H7 (cell line): Measurements from ENCODE around the gene WDR11. TPM values are rescaled to one million over a fixed set of nuclear protein-coding genes. Genes with fewer than 3 reads are reported as not detected.
"Not testable (repeated sequence)": the region's sequence is repeated elsewhere in the genome, so short reads cannot be mapped to it uniquely, and the experiment has no call there.

ENCODE experiments used
- DNase-seq: peaks from one replicate; pipeline ENCODE4 v3.0.0; 2012
- H3K27me3 ChIP-seq: 2 replicates; pipeline ENCODE4 v1.6.0; 2011; ENCODE audit warnings: mild to moderate bottlenecking, low read length; ENCODE audit not compliant: control insufficient read depth, insufficient read depth
- H3K36me3 ChIP-seq: replicated peaks from 2 replicates; pipeline ENCODE4 v1.5.1; 2011; ENCODE audit warnings: low read length; ENCODE audit not compliant: control insufficient read depth, insufficient read depth
- H3K4me3 ChIP-seq: 2 replicates; pipeline ENCODE4 v1.5.1; 2011; ENCODE audit warnings: low read depth, mild to moderate bottlenecking, control low read depth, low read length, moderate library complexity; ENCODE audit not compliant: insufficient read depth
- total RNA-seq: library from RNA; depleted of rRNA; stranded (reverse); fragments of >200 nt; shearing (Covaris generic); gene quantifications from 2 replicates; pipeline ENCODE4 v1.2.3, GENCODE V29; 2014

The WDR11 gene
- total RNA-seq, 1 experiment from 2014 or later = 49.5 TPM

DNA sequence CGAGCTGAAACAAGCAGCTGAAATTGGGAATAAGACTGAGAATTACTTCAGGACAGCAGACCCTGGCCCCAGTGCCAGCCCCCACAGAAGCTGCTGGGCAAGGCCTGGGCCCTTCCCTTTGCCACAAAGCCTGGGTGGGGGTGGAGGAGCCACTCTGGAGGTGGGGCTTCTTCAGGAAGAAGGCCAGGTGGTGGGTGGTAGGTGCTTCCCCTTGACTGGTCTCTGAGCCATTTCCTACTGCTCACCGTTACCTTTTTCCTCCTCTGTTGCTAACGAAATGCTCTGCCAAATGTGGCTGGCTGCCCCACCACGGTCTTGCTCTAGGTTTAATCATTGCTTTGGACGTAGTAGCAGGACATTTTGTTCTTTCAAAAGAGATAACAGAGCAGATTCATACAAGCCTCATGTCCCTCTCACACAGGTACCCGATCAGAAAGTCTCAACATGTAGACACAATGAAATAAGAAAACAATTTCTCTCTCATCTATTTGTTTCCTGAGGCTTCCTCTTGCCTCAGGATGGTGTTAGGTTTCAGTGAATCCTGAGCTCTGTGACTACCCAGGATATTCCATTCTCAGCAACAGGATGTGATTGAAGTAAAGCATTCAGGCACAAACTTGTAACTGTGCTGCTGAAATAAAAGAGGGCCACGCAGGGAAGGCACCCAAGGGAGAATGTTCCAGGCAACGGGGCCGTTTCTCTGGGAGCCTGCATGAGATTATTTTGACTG, 66.5 kb downstream of the WDR11 start:
- DNase-seq = no peak
- no peaks in the 10 kb centered on the region for H3K36me3 ChIP-seq
- no peak overlapping the region for H3K4me3 ChIP-seq
- H3K27me3 ChIP-seq = no peaks in the 10 kb centered on the region

DNA sequence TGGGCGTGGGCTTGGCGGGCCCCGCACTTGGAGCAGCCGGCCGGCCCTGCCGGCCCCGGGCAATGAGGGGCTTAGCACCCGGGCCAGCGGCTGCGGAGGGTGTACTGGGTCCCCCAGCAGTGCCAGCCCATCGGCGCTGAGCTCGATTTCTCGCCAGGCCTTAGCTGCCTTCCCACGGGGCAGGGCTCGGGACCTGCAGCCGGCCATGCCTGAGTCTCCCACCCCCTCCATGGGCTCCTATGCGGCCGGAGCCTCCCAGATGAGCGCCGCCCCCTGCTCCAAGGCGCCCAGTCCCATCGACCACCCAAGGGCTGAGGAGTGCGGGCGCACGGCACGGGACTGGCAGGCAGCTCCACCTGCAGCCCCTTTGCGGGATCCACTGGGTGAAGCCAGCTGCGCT, 72.7 kb downstream of the WDR11 start:
- H3K27me3 ChIP-seq, DNase-seq, H3K4me3 ChIP-seq, H3K36me3 ChIP-seq: not testable (repeated sequence)

DNA sequence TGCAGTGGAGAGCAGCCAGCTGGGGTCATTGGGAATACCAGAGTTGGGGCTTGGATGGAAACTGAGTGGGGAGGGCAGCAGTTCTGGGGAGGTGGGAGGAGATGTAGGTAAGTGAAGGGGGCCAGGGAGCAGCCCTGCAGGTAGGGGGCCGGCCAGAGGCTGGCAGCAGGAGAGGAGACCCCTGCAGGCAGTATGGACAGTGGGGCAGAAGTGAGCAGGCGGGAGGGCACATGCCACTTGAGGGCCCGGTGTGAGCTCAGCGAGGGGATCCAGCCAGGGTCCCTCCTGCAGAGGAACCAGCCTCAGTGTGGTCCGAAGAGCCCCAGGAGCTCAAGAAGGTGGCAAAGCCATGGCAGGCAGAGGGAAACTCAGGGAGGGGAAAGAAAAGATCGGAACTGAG, 75.4 kb downstream of the WDR11 start:
- no peak for DNase-seq
- Histone ChIP-seq H3K36me3 (no peaks in the 10 kb centered on the region), H3K4me3 (no peak overlapping the region), H3K27me3 (no peaks in the 10 kb centered on the region)

DNA sequence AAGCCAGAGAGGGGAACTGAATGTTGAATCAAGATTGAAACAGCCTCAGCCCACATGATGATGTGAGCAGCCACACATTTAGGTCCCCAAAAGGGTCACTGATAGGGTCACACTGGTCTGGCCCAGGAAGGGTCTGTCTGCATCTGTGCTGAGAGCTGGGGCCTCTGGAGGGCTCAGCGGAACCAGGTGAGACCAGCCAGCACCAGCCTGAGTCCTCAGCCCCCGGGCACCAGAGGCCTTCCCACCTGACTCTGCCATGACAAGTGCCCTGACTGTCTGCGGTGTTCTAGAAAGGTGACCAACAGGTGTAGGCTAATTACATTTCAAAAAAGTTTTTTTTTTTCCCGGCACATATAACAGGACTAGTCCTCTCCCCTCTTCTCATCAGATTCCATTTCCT, 76.2 kb downstream of the WDR11 start:
- H3K27me3 ChIP-seq = no peaks in the 10 kb centered on the region
- peak; percentile 5 for DNase-seq
- no peak overlapping the region for H3K4me3 ChIP-seq
- no peaks in the 10 kb centered on the region for H3K36me3 ChIP-seq

DNA sequence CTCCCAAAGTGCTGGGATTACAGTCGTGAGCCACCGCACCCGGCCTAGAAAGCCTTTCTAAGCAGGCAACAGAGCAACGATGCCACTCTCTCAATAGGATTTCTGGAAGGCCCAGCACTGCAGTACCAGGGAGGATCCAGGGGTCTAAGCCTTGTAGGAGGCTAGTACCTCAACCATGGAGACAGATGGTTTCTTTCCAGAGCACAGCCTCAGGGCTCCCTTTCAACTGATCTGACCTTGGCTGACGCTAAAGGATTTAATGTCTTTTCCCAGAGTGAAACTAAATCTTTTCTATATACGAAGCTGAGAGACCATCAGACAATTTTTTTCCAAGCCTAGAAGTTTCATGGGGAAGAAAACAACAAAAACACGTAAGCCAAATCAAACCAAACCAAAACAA, 78.0 kb downstream of the WDR11 start:
- no peaks in the 10 kb centered on the region for H3K36me3 ChIP-seq
- H3K4me3 ChIP-seq = no peak overlapping the region
- no peak for DNase-seq
- no peaks in the 10 kb centered on the region for H3K27me3 ChIP-seq

DNA sequence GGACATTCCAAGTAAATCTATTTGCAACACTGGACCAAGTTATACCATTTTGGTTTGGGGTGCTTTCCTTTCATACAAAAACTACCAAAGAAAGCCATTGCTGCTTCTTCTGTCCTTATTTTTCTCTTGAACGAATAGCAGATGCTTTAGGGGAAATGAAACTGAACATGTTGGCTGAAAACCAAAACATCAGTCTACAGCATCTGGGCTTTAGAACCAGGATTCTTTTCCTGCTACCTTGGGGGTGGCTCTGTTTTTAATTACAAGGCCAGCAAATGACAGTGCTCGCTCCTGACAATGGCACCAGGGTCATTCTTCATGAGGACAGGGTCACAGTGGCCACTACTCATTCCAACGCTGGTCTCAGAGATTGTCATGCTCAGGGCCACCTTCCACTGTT, 80.3 kb downstream of the WDR11 start:
- no peaks in the 10 kb centered on the region for H3K36me3 ChIP-seq
- no peak overlapping the region for H3K4me3 ChIP-seq
- no peaks in the 10 kb centered on the region for H3K27me3 ChIP-seq
- DNase-seq = no peak

DNA sequence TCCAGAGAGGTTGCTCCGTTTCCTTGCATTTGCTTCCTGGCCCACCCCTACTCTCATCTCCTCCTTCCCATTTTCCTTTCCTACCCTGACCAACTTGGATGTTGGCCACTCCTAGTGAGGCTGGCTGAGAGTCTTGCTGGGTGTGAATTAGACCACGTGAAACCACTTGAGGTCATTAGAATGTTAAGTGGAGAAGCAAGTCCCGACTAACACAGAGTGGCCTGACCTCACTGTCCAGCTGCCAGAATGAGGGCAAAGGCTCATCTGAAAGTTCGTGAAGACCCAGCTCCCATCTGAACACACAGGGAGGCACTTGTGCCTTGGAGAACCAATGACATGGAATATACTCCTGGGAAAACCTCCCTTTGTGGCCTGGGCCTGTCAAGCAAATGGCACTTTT, 80.8 kb downstream of the WDR11 start:
- no peak for DNase-seq
- no peak overlapping the region for H3K4me3 ChIP-seq
- H3K27me3 ChIP-seq = no peaks in the 10 kb centered on the region
- H3K36me3 ChIP-seq = no peaks in the 10 kb centered on the region

DNA sequence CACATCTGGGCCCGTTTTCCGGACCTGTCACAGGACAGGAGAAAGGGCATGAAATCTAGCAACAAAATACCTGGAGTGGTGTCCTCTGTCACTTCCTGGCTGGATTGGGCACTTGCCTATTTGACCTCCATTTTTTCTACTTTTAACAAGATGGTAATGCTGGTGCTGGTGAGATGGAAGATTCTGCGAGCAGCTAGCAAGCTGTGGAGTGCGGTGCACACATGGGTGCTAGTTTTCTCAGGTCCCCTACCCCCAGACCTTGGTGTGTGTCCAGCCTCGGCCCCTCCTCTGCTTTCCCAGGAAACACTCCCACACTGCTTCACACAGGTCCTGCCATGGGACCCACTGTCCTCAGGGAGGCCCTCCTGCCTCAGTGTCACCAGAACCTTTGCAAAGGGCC, 87.7 kb downstream of the WDR11 start:
- Histone ChIP-seq H3K36me3 (no peaks in the 10 kb centered on the region), H3K27me3 (no peaks in the 10 kb centered on the region), H3K4me3 (no peak overlapping the region)
- DNase-seq = no peak

DNA sequence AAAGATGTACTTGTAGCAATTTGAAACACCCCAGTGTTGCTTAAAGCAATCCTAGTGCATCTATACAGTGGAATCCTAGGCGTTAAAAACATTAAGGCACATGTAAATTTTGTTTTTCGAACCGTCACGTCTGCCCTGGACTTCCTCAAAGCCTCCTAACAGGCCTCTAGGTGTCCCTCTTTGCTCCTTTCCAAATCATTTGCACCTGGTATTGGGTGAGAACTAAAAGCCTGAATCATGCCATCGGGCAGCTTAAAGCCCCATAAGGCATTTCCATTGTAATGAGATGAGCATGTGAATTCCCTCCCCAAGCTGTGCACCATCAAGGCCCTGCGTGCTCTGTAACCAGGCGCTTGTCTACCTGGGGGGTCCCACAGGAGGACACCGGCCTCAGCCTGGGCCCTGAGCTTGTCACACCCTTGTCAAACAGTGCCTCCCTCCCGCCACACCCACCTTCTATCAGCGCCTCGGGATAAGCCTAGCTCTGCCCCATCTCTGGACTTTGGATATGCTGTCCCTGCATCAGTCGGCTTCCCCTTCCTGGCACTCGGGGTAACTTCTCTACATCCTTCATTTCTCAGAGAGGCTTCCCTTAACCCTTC, 89.2 kb downstream of the WDR11 start:
- Histone ChIP-seq H3K4me3 (no peak overlapping the region), H3K36me3 (no peaks in the 10 kb centered on the region), H3K27me3 (no peaks in the 10 kb centered on the region)
- DNase-seq = peak; percentile 66

DNA sequence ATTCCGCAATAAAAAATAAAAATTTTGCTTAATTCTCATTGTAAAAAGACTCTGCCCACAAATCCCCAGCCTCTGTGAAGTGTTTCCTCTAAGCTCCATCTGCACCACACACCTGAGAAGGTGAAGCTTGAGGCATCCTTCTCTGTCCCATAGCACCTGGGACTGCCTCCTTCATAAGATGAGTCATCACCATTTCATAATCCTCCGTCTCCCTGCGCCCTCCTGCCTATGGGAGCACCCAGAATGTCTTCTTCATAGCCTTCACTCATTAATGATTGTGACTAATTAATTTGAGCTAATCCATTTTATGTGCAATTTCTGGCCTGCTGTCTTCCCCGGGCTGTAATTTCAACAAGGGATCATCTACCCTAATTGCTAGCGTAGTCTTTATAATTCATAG, 90.3 kb downstream of the WDR11 start:
- H3K4me3 ChIP-seq = no peak overlapping the region
- no peaks in the 10 kb centered on the region for H3K27me3 ChIP-seq
- no peak for DNase-seq
- no peaks in the 10 kb centered on the region for H3K36me3 ChIP-seq

DNA sequence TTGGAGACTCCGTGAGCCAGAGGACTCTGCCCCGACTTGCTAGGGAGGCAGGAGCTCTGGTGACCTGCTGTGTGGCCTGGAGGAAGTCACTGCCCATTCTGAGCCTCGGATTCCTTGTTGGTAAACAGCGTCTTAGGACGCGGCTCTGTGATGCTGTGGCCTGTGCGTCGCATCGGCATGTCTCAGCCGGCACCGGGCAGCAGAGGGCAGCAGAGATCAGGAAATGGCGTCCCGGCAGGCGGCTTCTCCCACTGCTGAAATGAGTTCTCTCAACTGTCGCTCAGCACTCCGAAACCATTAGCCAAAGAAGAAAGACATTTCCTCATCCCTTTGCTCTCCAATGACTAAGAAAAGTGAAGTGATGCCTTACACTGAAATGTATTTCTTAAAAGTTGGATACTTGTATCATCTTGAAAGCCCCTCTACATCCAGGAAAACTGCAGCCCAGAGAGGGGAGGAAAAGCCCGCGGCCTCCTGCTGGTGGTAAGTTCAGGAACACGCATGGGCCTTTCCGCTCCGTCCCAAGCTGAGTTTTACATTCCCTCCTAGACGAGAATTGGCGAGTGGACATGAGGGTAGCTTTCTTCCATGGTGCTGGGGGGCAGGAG, 91.7 kb downstream of the WDR11 start:
- no peaks in the 10 kb centered on the region for H3K36me3 ChIP-seq
- peak; percentile 86 for DNase-seq
- H3K27me3 ChIP-seq = no peaks in the 10 kb centered on the region
- H3K4me3 ChIP-seq = no peak overlapping the region

DNA sequence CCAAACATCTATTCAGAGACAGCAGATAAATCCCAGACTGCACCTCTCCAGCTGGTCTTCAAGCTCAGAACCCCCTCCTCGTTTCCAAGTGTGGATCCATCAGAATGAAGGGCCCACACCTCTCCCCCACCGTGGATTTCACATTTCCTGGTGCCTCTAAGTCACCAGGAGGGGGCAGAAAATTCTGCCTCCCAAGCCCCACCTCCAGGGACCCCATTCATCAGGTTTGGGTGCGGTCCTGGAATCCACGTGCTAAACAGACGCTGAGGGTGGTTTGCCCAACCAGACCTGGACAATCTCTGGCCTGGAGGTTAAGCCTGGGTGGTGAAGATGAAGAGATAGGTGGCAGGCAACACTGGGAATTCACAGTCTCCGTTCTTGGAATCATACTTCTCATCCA, 92.4 kb downstream of the WDR11 start:
- DNase-seq = peak; percentile 60
- Histone ChIP-seq H3K36me3 (no peaks in the 10 kb centered on the region), H3K4me3 (no peak overlapping the region), H3K27me3 (no peaks in the 10 kb centered on the region)

DNA sequence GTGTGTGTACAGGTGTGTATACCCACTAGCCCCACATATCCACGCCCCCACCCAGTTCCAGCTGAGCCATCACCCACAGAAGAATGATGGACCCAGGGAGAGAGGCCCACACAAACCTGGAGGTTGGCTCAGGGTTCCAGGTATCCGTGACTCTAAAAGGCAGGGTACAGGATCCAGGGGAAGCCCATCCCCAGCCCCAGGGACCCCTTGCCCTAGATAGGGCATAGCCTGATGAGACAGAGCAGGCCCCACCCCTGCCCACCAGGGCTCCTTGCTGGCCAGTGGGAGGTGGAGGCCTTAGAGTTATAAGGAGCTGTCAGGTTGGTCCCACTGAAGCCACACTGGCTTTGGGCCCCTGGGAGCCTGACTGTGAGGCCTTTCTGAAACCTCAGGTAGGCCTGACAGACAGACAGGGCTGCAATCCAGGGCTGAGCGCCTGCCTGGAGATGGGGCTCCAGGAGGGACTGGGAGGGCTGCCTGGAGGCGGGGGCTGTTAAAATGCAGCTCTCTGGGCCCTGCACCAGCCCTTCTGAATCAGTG, 93.5 kb downstream of the WDR11 start:
- H3K4me3 ChIP-seq = no peak overlapping the region
- no peak for DNase-seq
- H3K27me3 ChIP-seq = peaks cover 8% of the 10 kb centered on the region
- no peaks in the 10 kb centered on the region for H3K36me3 ChIP-seq

DNA sequence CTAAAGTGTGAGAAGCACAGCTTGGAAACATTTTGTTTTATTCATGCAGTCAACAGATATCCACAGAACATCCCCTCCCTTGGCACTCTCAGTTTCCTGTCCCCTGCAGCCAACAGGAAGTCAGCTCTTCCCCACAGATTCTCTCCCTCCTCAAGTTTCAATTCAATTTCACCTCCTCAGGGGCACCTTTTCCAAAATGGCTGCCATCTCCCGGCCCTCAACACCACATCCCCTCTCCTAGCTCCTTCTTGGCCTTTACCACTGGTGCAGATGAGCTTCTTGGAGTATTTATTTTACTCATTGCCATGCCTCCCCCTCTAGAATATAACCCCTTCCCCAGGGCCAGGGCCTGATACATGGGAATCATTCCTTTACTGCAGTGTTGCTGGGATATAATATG, 94.0 kb downstream of the WDR11 start:
- Histone ChIP-seq H3K4me3 (no peak overlapping the region), H3K36me3 (no peaks in the 10 kb centered on the region), H3K27me3 (peaks cover 13% of the 10 kb centered on the region)
- no peak for DNase-seq

DNA sequence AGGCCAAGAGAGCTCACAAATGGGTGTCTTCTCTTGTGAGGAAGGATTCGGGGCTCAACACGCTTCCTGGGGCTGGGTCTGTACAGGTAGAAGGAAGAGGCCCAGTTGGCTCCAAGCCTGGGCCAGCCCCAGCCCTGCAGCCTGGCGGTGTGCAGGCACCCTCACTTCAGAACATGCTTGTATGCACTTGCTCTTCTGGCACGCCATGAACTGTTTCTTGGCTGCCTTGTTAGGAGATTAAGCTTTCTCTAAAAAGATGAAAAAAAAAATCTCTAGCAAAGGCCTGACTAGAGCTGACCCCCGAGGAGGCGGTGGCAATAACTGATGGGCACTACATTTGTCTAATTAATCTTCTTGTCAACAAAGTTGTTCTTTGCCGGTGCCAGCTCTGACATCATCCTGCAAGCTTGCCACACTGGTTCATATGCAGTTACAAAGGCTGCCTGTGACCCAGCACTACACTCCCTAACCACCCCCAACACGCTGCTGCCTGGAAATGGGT, 94.7 kb downstream of the WDR11 start:
- DNase-seq = no peak
- Histone ChIP-seq H3K4me3 (no peak overlapping the region), H3K36me3 (no peaks in the 10 kb centered on the region), H3K27me3 (peaks cover 16% of the 10 kb centered on the region)
